DMS 273 treated with DMSO at 0.1 percent for 48 hours (cell line): ENCODE results near the gene MMP1.

Experiments
- DNase-seq: peaks from one replicate; lab custom pipeline; 2025; lab: John Stamatoyannopoulos, UW

MMP1 gene

GRCh38 chr11:102806296-102806695 is 8.3 kb upstream of the MMP1 start:
- no peak for DNase-seq

- no peak for DNase-seq
These were observed 4.4 kb upstream of the MMP1 start for GRCh38 chr11:102802341-102802740.

- DNase-seq = no peak
These were observed 2.8 kb upstream of the MMP1 start for GRCh38 chr11:102800767-102801166.

GRCh38 chr11:102799681-102800340 is 1.9 kb upstream of the MMP1 start:
- no peak for DNase-seq

- no peak for DNase-seq
These were observed 3.6 kb downstream of the MMP1 start for GRCh38 chr11:102794382-102794781.

GRCh38 chr11:102793677-102794290 is 4.2 kb downstream of the MMP1 start:
- no peak for DNase-seq

GRCh38 chr11:102792604-102793003 is 5.4 kb downstream of the MMP1 start:
- no peak for DNase-seq

- no peak for DNase-seq
These were observed 6.5 kb downstream of the MMP1 start for GRCh38 chr11:102791271-102792036.

- no peak for DNase-seq
These were observed 9.5 kb downstream of the MMP1 start for GRCh38 chr11:102788334-102788995.

GRCh38 chr11:102784380-102784779 is 13.6 kb downstream of the MMP1 start:
- DNase-seq = no peak

- DNase-seq = no peak
These were observed 14.2 kb downstream of the MMP1 start for GRCh38 chr11:102783720-102784119.

- no peak for DNase-seq
These were observed 14.9 kb downstream of the MMP1 start for GRCh38 chr11:102783016-102783415.

- DNase-seq = no peak
These were observed 16.3 kb downstream of the MMP1 start for GRCh38 chr11:102781676-102782075.

- DNase-seq = no peak
These were observed 17.5 kb downstream of the MMP1 start, which contains the start of gene MMP10 for GRCh38 chr11:102780491-102780918. TSS of gene MMP10 (minus strand) at chr11:102780628. CDS start at chr11:102780591, 37 bp downstream.

- no peak for DNase-seq
These were observed 21.5 kb downstream of the MMP1 start for GRCh38 chr11:102776454-102776853.

- no peak for DNase-seq
These were observed 24.6 kb downstream of the MMP1 start for GRCh38 chr11:102773386-102773785.

GRCh38 chr11:102771351-102771750 is 26.6 kb downstream of the MMP1 start:
- DNase-seq = no peak

GRCh38 chr11:102770191-102770590 is 27.8 kb downstream of the MMP1 start:
- no peak for DNase-seq

- no peak for DNase-seq
These were observed 30.2 kb downstream of the MMP1 start for GRCh38 chr11:102767800-102768199.

GRCh38 chr11:102763440-102763839 is 34.5 kb downstream of the MMP1 start:
- DNase-seq = no peak

- no peak for DNase-seq
These were observed 35.6 kb downstream of the MMP1 start for GRCh38 chr11:102762361-102762767.

GRCh38 chr11:102761646-102762238 is 36.2 kb downstream of the MMP1 start:
- no peak for DNase-seq
